SK-N-MC (cell line): ENCODE results near the gene GNLY.

Experiments
- EZH2 ChIP-seq: fragments of 200-600 bp; sonication (generic); IDR thresholded peaks from one replicate; pipeline ENCODE4 v1.6.1; 2017; ENCODE audit warnings: antibody characterized with exemption
- FOXP2 ChIP-seq: optimal IDR thresholded peaks from 2 replicates; pipeline ENCODE3; 2011; ENCODE audit warnings: mild to moderate bottlenecking, moderate library complexity; ENCODE audit not compliant: insufficient read depth; ENCODE audit errors: extremely low read length, control extremely low read depth

DNA sequence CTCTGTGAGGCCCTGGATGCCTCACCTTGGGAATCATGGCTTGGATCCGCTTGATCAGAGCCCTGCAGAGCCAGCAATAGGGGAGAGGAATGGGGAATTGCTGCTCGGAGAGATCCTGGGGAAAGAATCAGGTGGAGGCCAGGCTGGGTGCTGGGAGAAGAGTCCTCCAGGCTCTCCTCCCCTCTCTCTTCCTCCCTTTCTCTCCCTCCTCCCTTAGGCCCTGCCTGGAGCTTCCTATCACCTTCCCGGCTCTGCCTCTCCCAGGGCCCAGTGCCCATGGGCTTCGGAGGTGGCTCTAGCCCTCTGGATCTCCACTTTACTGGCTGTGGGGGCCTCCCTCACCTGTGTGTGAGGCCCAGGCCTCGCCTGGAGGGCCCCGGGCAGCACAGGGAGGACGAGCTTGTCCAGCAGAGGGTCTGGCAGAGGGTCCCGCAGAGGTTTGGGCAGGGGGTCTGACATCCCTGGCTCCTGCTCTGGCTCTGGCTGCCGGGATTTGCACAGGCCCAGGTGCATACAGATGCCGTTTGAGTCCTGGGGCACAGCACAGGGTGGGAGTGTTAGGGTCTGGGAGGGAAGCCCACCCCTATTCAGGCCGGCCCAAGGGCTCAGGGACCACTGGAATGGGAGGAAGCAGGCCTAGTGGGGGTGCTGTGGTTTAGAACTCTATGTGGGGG lies 28.8 kb upstream of the GNLY start:
- TF ChIP-seq EZH2 (no peak), FOXP2 (no peak)
